Measurements from ENCODE around the gene NANOS3. TPM values are rescaled to one million over a fixed set of nuclear protein-coding genes. Genes with fewer than 3 reads are reported as not detected.
"Not testable (repeated sequence)": the region's sequence is repeated elsewhere in the genome, so short reads cannot be mapped to it uniquely, and the experiment has no call there.

The NANOS3 gene
- total RNA-seq, 1 donor from 2014 or later: 6.7 TPM

DNA sequence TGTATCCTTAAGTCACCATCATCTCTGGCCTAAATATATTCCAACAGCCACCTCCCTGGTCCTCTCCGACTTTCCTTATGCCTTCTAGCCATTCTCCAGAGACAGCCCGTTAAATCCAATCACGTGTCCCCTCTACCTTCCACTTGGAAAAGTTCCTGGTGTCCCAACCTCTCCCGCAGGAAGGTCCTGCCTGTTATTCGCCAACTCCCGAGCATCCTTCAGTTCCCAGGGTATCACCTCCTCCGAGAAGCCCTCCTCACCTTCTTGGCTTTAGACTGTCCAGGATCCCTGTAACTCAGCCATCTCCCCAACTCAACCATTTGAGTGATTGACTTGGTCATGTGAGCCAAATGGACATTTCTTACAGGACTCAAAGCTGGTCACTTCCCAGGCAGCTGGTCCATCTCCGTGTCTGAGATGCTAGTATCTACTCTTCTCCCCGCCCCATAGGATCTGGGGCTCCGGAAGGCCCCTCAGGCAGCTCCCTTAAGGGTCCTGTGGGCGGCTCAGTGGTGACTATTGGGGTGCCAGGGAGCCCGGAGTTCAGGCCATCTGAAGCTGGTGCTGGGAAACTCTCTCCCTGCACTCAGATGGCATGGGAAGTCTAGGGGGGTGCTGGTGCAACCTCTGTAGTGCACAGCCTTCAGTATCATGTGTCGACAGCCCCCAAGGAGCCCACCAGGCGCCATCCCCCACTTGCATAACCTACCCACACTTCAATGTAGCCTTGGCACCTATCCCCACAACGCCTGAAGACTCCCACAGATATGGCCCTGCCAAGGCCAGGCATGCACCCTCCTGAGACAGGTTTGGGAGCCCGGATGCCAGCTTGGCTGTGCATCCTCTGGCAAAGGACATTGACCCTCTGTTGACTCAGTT is 27.9 kb upstream of the NANOS3 start:
- H3K36me3 Mint-ChIP-seq (ENCODE audit: low read depth): no peaks in the 10 kb centered on the region
- no peak for DNase-seq (ENCODE audit: low spot score)
- no peaks in the 10 kb centered on the region for H3K9me3 Mint-ChIP-seq (ENCODE audit: low read depth)
- H3K27me3 Mint-ChIP-seq (ENCODE audit: low read depth): no peaks in the 10 kb centered on the region
- peak overlapping the region; percentile 100 for H3K27ac Mint-ChIP-seq (ENCODE audit: unreplicated experiment)
- TF ChIP-seq, protein P1, sequence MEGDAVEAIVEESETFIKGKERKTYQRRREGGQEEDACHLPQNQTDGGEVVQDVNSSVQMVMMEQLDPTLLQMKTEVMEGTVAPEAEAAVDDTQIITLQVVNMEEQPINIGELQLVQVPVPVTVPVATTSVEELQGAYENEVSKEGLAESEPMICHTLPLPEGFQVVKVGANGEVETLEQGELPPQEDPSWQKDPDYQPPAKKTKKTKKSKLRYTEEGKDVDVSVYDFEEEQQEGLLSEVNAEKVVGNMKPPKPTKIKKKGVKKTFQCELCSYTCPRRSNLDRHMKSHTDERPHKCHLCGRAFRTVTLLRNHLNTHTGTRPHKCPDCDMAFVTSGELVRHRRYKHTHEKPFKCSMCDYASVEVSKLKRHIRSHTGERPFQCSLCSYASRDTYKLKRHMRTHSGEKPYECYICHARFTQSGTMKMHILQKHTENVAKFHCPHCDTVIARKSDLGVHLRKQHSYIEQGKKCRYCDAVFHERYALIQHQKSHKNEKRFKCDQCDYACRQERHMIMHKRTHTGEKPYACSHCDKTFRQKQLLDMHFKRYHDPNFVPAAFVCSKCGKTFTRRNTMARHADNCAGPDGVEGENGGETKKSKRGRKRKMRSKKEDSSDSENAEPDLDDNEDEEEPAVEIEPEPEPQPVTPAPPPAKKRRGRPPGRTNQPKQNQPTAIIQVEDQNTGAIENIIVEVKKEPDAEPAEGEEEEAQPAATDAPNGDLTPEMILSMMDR (IDR thresholded peaks at IDR 0.05): no peak
- no peak overlapping the region for H3K4me3 Mint-ChIP-seq (ENCODE audit: unreplicated experiment)
- H3K4me1 Mint-ChIP-seq (ENCODE audit: low read depth): peaks cover 73% of the 10 kb centered on the region

DNA sequence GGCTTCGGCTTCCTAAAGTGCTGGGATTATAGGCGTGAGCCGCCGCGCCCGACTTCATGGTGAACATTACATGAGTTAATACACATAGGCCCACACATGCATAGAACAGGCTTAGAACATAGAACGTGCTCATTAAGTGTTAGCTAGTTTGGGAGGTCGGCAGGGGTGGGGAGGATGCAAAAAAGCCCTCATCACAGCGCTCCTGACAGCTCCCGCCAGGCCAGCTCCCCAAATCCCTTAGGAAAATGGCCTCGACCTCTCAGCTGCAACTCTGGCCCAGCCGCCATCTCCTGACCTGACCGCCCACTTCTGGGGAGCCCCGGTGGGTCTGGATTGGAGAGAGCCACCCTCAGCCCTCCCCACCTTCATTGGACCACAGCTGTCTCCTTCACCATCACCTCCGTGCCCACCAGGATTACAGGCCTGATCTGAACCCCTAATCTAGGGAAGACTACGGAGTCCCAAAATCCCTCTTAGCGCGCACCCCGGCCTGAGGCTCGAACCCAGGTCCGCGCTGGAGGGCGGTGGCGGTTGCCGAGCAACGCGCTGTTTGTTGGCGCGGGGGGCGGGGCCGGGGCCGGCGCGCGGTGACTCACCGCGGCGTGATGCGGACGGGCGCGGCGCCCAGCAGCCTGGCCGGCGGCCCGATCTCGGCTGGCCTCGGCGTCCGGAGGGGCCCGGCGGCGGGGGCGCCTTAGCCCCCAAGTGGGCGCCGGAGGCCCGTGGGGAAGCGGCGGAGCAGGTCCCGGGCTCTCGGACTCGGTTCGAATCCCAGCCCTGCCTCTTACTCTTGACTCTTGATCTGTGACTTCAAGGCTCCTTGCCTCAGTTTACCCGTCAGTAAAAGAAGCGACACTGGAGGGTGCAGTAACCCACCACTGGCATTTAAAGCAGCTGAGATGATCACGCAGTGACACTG is 26.7 kb upstream of the NANOS3 start:
- DNase-seq (ENCODE audit: low spot score): no peak

DNA sequence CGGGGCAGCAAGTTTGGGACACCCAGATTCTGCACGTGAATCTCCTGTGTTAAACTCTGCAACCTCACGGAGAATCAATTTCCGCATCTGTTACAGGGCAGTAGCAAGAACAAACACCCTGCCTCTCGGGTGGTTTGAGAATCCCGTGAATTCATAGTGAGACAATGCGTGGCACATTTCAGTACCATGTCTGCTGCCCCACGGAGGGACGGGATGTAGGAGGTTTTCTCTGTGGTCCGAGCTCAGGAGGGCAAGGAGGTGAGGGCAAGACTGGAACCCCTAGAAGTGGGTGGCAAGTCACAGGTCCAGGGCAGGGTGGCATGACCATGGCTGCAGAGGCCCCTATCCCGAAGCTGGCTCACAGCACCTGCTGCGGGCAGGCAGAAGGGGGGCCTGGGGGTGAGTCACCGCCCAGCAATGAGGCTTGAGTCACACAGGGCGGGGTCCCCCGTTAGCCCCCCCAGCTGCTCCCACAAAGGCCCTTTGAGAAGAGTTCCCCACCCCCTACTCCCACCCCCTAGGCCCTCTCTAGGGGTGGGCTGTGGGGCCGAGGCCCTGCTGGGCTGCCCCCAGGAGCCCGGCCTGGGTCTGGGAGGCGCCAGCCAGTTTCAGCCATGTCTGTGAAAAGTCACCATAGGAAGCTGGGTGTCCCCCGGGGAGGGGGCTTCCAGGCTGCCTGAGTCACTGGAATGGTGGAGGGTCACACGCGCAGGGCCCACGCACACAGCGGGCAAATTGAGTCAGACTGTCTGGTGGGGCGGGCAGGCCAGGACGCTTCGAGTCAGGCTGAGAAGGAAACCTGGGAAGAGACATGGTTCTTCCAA is 25.8 kb upstream of the NANOS3 start:
- peak overlapping the region; percentile 61 for H3K4me3 Mint-ChIP-seq (ENCODE audit: unreplicated experiment)
- no peaks in the 10 kb centered on the region for H3K27me3 Mint-ChIP-seq (ENCODE audit: low read depth)
- H3K27ac Mint-ChIP-seq (ENCODE audit: unreplicated experiment): peak overlapping the region; percentile 100
- H3K9me3 Mint-ChIP-seq (ENCODE audit: low read depth): no peaks in the 10 kb centered on the region
- peaks cover 72% of the 10 kb centered on the region for H3K4me1 Mint-ChIP-seq (ENCODE audit: low read depth)
- H3K36me3 Mint-ChIP-seq (ENCODE audit: low read depth): no peaks in the 10 kb centered on the region
- TF ChIP-seq, protein P1 (IDR thresholded peaks at IDR 0.05): no peak
- DNase-seq (ENCODE audit: low spot score): no peak

More for the DNA sequence above, 26.7 kb upstream of the NANOS3 start:
- Mint-ChIP-seq H3K9me3 (ENCODE audit: low read depth) (no peaks in the 10 kb centered on the region), H3K4me1 (ENCODE audit: low read depth) (peaks cover 73% of the 10 kb centered on the region), H3K4me3 (ENCODE audit: unreplicated experiment) (peak overlapping the region; percentile 61), H3K27me3 (ENCODE audit: low read depth) (no peaks in the 10 kb centered on the region), H3K27ac (ENCODE audit: unreplicated experiment) (peak overlapping the region; percentile 100), H3K36me3 (ENCODE audit: low read depth) (no peaks in the 10 kb centered on the region)
- TF ChIP-seq, protein P1 (IDR thresholded peaks at IDR 0.05): no peak

DNA sequence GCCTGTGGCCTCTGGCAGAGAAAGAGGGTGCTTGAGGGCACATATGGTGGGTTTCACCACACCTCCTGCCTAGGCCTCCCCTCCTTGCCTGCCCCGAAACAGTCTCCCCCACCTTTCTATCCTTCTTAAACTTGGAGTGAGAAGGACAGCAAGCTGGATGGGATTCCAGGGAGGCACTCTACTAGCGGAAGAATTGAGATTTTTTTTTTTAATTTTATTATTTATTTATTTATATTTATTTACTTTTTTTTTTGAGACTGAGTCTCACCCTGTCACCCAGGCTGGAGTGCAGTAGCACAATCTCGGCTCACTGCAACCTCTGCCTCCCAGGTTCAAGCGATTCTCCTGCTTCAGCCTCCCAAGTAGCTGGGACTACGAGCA is 25.2 kb upstream of the NANOS3 start:
- not testable (repeated sequence) for H3K27me3 Mint-ChIP-seq (ENCODE audit: low read depth); H3K36me3 Mint-ChIP-seq (ENCODE audit: low read depth); H3K9me3 Mint-ChIP-seq (ENCODE audit: low read depth); DNase-seq (ENCODE audit: low spot score)
- Mint-ChIP-seq H3K4me3 (ENCODE audit: unreplicated experiment) (peak overlapping the region; percentile 33), H3K27ac (ENCODE audit: unreplicated experiment) (peak overlapping the region; percentile 100), H3K4me1 (ENCODE audit: low read depth) (peaks cover 68% of the 10 kb centered on the region)

DNA sequence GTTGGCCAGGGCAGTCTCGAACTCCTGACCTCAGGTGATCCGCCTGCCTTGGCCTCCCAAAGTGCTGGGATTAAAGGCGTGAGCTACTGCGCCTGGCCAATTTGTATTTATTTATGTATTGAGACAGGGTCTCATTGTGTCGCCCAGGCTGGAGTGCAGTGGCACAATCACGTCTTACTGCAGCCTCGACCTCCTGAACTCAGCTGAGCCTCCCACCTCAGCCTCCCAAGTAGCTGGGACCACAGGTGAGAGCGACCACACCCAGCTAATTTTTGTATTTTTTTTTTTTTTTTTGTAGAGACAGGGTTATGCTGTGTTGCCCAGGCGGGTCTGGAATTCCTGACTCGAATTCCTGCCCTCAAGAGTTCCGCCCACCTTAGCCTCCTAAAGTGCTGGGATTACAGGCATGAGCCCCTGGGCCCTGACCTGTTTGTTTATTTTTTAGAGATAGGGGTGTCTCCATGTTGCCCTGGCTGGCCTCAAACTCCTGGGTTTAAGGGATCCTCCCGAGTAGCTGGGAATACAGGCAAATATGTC is 24.7 kb upstream of the NANOS3 start:
- not testable (repeated sequence) for H3K4me3 Mint-ChIP-seq (ENCODE audit: unreplicated experiment); H3K27me3 Mint-ChIP-seq (ENCODE audit: low read depth); H3K36me3 Mint-ChIP-seq (ENCODE audit: low read depth); H3K9me3 Mint-ChIP-seq (ENCODE audit: low read depth); DNase-seq (ENCODE audit: low spot score)
- peaks cover 66% of the 10 kb centered on the region for H3K4me1 Mint-ChIP-seq (ENCODE audit: low read depth)
- peak overlapping the region; percentile 100 for H3K27ac Mint-ChIP-seq (ENCODE audit: unreplicated experiment)
